ENCODE data around the gene RNLS.
"Not testable (repeated sequence)": the region's sequence is repeated elsewhere in the genome, so short reads cannot be mapped to it uniquely, and the experiment has no call there.

RNLS gene

DNA sequence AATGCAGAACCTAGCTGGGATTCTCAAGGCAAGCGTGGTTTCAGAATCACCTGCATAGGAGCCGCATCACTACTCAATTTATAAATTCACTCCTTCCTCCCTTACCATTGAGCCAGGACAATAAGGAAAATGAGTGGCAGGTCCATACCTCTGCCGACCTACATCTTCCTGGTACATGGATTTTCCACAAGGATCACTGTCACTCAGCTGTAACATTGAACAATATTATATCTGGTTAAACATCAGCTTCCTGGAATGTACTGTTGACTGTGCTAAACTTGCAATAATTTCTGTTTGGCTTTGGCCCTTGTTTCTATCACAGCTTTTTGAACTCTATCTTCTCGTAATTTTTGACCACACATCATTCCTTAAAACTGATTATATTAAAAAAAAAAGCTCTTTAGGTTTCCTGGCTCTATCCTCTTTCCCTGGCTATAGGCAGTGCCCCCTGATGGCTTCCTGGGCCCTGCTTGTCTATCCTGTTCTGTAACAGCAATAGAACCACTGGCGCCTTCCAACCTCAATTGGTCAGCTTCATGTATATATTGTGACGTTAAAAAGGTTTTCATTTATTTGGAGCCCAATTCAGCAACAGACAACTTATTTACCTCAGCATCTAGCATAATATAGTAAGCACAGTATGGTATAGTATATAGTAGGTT lies 59.2 kb downstream of the RNLS start:
- DNase-seq (ENCODE audit: low spot score) = no peak

DNA sequence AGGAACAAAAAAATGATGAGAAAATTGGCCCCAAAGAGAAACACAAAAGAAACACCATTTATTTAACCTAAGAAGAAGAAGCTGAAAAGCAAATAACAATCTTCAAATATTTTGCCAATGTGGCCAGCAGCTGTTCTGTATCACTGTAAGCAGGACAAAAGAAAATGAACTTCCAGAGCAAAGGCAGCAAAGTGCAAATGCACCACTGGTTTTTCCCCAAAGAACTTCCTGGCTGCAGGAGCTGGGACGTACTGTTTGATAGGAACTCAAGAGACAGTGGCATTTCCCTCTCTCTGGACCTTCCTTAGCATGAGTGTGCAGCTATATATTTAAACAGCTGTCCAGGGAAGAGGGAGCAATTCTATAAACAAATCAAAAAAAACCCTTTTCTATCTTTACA lies 60.4 kb downstream of the RNLS start:
- no peak for DNase-seq (ENCODE audit: low spot score)

DNA sequence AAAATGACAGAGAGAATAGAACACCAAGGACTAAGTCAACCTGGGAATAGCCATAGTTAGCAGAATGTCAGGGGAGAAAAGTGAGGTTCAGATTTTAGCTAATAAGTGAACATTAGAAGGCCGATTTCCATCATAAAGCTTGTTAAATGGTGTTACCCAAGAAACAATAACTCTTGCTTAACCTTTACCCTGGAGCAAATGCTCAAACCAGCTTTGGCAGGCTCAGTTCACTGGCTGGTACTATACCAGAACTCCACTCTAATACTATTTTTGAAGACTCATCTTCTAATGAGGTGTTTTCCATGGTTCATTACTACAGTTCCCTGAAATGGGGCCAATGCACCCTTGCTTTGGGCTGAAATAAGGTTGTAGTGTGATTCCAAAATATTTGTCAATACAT lies 61.3 kb downstream of the RNLS start:
- DNase-seq (ENCODE audit: low spot score) = no peak

DNA sequence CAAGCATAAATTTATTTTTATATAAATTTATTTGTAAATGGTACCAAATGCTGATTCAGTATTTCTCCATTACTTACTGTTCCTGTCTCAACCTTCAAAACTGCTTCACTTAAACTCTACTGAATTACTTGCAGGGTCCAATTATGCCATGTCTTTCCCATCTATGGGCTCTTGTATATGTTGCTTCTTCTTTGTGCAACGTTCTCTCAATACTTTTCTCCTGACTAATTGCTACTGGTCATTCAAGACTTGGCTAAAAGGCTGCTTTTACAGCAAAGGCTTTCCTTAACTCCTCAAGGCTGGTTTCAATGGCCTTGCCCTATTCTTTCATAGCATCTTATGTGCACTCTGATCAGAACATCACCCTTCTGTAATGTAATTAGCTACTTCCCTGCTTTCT lies 67.9 kb downstream of the RNLS start:
- peak; percentile 18 for DNase-seq (ENCODE audit: low spot score)

DNA sequence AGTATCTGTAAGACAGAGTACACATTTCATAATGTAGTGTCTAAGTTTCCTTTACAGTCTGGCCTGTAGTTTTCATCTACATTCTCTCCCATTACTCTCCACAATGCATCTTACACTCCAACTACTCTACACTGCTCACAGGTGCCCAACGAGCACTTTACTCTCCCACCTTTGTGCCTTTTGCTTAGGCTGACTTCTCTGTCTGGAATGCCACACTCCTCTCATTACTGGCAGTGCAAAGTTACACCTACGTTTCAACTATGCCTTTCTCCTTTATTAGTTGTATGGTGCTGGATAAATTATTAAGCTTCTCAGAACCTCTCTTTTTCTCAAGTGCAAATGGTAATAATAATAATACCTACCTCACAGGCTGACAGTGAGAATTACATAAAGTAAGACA lies 70.5 kb downstream of the RNLS start:
- no peak for DNase-seq (ENCODE audit: low spot score)

DNA sequence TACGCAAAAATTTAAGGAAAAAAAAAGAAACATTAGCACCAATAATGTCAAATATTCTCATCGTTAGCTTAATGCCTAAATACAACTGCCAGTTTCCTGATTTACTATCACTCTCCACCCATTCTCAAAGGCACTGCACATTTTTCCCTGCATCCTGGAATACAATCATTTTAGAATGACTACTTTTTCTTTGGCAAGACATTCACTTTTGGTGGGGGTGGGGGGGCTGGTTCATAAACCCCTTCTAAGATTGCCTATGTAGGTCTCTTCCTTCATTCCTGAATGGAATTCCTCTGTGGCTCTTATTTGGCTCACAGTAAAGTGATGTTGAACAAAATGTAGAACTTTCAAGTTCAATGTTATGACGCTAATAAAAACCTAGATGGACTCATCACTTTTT lies 74.3 kb downstream of the RNLS start:
- no peak for DNase-seq (ENCODE audit: low spot score)

DNA sequence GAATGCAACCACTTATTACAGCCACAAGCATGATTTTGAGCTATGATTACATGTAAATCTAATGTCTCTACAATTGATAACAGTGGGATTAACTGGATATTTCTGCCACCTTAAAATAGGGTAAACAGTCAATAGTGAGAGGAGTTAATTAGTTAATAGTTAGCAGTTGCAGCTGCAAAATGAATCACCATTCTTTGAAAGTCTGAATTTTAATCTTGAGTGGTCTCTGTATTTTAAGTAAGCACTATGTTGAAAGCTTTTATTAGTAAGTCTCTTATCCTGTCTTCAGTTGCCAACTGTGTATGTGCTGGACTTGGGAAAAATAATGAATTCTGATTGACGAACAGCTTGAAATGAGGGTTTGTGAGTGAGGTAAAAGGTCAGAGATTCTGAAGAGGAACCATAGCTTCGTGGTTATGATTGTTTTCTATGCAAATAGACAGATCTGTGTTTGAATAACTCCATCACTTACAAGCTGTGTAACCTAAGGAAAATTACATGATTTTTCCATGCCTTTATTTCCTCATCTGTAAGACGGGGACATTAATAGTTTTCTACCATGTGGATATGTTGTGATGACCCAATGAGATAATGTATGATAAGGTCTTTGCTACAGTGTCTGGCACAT lies 75.2 kb downstream of the RNLS start:
- no peak for DNase-seq (ENCODE audit: low spot score)

DNA sequence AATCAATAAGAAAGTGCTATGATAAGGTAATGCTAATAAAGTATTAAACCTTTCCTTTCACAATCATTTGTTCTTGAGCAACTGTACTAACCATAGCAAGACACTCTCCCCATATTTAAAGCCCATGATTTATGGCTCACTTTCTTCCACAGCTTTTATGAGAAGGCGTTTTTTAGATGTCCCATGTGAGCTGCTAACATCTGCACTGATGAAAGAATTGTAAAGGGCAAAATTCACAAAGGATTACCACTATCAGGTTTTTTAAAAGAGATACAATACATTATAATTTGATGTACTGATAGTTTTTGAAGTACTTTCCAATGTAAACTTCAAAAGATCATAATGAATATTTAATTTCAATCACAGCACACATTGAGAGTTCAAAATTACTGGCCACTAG lies 75.7 kb downstream of the RNLS start:
- DNase-seq (ENCODE audit: low spot score) = no peak

DNA sequence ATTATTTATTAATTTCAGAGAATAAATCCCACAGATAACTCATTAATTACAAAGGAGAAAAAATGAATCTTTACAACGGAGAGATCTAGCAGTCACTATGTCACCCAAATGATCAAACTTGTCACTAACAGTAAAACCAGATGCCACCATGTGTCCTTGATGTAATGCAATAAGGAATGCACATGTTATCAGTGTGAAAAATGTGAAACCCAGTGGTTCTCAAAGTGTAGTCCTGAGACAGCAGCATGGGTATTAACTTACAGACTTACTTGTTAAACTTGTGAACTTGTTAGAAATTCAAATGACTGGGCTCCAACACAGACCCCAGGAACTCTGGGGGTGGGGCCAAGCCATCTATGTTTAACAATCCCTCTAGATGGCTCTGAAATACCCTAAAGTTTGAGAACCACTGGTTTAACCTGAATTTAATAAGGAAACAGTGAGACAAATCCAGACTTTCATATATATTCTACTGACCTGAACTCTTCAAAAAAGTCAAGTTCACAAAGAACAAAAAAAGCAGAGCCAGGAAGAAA lies 77.4 kb downstream of the RNLS start:
- DNase-seq (ENCODE audit: low spot score) = no peak

DNA sequence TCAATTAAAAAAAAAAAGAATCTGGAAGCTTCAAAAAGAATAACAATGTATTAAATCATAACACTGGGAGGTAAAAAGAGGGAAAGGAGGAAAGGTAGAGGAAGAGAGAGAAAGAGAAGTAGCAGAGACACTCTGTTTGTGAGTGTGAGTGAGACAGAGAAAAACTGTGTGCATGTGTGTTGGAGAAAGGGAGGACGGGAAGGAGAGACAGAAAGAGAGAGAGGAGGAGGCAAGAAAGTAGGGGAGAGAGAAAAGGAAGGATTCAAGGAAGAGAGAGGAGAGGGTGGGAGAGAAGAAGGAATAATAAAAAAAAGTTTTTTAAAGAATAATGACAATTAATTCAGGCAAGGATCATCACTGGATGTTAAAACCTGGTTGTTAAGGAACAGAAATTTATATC lies 77.9 kb downstream of the RNLS start:
- no peak for DNase-seq (ENCODE audit: low spot score)

DNA sequence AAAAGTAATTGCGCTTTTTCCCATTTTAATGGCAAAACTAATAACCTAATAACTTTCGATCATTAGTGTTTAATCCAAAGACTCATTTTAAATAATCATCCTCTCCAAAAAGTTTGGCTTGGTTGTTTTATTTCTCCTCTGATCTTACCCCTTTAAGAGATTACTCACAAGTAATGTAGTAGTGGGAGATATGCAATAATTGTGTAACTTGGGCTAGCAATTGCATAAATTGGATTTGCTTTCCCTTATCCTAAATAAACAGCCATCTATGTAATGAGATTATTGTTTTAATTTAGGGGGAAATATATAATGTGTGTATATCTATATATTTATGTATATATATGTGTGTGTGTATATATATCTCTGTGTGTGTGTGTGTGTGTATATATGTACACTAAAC lies 82.5 kb downstream of the RNLS start:
- no peak for DNase-seq (ENCODE audit: low spot score)

DNA sequence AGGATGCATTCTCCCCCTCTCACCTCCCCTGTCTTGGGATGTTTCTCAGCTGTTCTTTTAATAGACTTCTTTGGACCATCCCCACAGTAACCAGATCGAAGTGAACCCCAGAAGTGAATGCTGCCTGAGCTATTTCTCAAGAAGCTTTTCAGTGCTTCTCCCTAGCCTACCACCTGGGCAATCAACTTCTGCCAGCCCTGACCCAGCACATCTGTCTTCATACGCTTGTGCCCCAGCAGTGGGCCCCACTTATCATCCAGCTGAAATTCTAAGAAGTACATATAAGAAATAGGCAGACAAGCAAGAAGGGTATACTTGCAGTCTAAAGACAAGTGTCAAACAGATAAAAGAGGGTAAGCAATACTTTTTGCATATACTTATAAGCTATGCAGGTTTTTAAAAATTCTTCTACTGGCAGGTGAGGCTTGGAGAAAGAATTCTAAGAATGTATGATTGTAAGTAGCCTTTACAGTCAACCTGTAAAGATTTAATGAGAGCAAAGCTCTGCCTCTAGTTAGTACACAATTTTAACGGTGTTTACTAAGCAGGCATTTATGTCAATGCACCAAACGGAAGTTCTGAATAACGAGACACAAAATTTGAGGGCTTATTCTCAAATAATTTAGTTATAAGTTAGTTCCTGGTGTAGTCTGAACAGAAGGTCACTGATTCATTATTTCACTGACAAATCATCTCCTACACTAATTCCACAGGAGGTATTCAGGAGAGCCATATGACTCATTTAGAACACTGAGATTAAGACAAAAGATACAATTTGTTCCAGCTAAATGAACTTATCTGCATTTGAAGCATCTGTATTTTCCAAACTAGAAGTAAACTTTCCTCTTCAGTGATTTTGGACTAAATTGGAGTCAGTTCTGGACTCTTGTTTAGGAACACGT lies 83.3 kb downstream of the RNLS start:
- peak; percentile 15 for DNase-seq (ENCODE audit: low spot score)

DNA sequence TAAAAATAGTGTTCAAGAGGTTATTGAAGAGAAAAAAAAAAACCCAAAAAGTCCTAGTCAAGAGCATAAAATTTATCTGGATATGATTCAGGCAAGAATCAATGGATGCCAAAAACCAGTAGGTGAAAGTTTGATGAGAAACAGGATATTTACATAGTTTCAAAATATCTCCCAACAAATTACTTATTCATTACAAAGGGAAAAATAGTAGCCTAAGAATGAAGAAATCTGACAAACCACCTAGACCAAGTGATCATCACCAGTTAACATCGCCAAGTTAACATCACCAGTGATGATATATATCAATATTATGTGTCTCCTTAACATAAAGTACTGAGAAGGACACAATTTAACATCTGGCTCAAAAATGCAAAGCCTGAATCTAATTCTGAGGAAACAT lies 85.2 kb downstream of the RNLS start:
- no peak for DNase-seq (ENCODE audit: low spot score)

DNA sequence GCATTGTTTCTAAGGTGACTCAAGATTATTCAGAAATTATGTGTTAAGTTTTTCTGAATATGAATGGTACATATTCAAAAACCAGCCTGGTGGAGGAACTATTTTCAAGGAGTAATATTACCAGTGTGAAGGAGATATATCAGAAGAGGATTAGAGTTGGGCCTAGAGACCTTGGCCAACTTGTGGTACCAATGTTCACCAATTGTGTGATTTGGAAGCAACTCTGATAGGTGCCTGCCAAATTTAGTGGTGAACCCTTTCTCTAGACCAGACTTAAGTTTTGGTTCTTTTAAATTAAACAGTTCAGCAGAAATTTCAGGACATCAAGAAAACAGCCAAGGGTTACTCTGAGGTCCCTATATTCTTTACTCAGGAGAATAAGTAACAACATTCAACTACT lies 88.6 kb downstream of the RNLS start:
- no peak for DNase-seq (ENCODE audit: low spot score)

DNA sequence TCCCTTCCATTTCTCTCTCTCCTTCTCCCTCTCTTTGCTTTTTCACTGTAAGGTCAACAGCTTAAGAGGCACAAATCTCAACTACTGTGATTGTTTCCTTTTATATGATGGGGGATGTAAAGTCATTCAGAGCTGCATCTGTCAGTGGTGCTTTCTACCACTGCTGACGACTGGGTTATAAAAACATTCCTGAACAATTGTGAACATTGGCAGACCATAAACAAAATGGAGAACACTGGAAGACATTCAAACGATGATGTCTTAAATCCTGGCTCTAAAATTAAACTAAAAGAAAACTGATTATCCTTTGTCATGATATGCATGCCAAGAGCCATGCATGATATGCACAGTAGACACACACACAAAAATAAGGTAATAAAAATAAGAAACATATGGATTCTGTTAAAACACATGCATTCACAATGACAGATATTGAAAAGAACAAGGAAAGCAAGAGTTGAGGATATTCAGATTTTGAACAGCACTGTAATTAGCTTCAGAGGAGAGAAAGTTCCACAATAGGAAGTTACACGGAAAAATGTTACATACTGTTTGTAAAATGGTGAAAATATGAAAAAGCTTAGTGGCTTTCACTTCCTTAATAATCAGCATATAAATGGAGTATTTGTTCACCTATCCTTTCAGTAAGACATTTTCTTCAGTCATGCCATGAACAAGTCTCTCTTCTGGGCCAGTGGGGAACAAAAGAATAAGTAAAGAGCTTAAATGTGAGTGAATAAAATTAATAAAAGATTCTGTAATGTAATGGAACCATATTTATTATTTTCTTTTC lies 89.2 kb downstream of the RNLS start:
- DNase-seq (ENCODE audit: low spot score) = peak; percentile 25

DNA sequence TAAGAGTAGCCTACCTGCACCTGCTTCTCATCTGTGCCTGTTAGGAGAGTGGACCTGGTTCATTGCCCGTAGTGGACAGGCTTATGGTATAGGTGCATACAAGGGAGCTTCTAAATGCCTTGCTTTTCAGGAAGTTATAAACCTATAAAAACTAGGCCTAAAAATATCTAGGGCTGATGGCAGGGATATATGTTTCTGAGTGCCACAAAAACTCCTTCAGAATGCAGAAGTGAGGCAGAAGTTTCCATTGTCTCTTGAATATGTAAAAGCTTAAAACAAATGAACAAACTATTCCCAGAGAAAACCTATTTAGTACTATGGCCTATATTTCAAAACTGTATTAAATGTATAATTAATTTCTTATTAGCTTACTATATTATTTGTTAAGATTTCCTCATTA lies 91.8 kb downstream of the RNLS start:
- no peak for DNase-seq (ENCODE audit: low spot score)

DNA sequence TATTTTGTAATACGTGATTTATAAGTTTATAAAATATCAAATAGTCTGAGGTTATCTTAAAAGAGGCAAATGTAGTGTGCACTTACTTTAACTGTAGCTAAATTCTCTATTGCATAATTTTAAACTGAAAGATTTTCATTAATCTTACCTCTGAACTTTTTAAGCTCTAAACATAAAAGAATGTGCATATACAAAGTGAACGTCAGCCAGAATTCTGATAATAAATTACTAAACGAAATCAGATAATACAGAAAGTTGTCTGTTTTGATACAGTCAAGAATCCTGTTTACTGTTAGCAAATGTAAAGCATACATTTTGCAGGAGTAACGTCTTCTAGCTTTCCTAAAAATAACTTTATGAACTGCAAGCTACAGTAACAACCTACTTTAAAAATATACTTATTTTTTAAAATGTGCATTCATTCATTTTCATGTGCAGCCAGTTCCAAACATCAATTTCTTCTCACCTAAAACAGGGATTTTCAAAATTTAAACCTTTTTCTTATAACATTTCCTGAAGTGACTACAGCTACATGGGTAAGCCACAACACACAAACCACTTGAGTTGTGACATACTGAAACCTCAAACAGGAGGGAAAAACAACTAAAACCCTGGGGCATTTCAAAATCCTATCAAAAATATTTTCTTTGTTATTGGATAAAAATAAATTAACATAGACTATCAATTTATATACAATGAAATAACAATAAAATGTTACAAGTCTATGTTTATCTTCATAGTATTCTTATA lies 92.7 kb downstream of the RNLS start:
- DNase-seq (ENCODE audit: low spot score) = no peak

DNA sequence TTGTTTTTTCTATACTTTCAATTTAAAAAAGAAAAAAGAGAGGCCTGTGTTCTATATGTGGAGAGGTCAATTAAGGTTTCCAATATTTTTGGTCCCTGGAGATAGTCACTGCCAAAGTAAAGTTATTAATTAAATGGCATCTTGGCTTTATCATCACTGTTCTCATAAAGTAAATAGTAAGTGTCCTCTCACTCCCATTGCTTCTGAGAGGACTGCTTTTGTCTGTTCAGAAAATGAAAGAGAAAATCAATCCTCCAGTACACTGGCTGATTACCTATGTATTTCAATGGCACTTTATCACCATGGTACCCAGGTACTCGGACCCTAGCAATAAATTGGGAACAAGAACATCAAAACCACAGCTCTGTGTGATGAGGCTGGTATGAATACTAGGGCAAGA lies 94.0 kb downstream of the RNLS start:
- no peak for DNase-seq (ENCODE audit: low spot score)

DNA sequence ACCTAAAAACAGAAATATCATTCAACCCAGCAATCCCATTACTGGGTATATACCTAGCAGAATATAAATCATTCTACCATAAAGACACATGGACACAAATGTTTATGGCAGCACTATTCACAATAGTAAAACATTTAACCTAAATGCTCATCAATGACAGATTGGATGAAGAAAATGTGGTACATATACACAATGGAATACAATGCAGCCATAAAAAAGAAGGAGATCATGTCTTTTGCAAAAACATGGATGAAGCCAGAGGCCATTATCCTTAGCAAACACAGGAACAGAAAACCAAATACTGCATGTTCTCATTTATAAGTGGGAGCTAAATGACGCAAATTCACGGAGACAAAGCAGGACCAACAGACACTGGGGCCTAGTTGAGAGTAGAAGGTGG lies 96.3 kb downstream of the RNLS start:
- not testable (repeated sequence) for DNase-seq (ENCODE audit: low spot score)

DNA sequence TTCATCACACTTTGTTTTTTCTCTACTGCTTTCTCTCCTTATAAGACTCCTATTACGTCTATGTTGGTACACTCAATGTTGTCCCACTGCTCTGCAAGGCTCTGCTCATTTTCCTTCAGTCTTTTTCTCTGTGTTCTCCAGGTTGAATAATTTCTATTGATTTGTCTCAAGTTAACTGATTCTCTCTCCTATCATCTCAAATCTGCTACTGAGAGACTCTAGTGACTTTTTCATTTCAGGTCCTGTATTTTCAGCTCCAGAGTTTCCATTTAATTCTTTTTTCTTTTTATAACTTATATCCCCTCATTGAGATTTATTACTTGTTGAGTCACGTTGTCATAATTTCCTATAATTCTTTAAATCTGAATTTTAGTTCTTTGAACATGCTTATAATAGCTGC lies 100.9 kb downstream of the RNLS start:
- no peak for DNase-seq (ENCODE audit: low spot score)

DNA sequence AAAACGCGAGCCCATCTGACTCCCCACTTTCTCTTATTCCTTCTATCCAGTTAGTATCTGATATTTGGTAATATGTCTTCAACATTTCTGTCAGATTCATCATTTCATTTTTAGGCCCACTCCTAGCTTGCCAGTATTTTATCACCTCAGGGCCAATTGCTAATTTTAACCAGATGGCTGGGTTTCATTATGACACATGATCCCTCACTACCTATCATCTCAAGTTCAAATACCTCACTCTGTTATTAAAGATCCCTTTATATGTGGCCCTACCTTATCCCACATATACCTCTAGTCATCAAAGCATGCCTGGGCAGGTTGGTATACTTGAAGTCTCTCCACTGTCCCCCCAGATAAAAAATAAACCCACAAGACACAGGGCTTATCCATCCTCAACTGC lies 104.9 kb downstream of the RNLS start:
- no peak for DNase-seq (ENCODE audit: low spot score)
